Heart left ventricle (tissue), 13 donors: ENCODE results near the gene RPS6KA6.

Experiments used
- POLR2A ChIP-seq, 2 donors: fragments of 450-650 bp; IDR thresholded peaks; one replicate each; pipeline ENCODE4 v1.6.1; 2017; ENCODE audit warnings: antibody characterized with exemption in 2 of 2, mild to moderate bottlenecking in 2 of 2, moderate library complexity in 2 of 2
- TF ChIP-seq, protein P1 (sequence below), 12 donors: fragments of 200-600 bp; sonication (generic) in 4 of 12; IDR thresholded peaks; one replicate each; pipeline versions ENCODE4 v1.5.0 to v1.8.0; 2018 to 2022; ENCODE audit warnings: antibody characterized with exemption in 12 of 12, mild to moderate bottlenecking in 5 of 12
- donor health status: ischemic (EF 13 %, LVEDD 7.1; RV severe dilation, severe dysfunction).
- donor health status: DM: no; HTN: yes; CAD: no.
- donor health status: DM: no; HTN: no; CAD: no.
- donor health status: ischemic (EF 25% LVEDD 6.9; RV normal size, moderate dysfunction).
- donor health status: ischemic (EF 25% LVEDD 5.7; RV mildly dilated, moderate dysfunction).
- donor health status: ischemic (EF 35%, LVEDD 5.7; RV mildly dilated, moderate dysfunction).
- donor health status: nonischemic (EF 11% LVEDD 7.7; RV severe dilation, severe dysfunction).
- donor health status: DM: yes; HTN: yes; CAD: no.
- donor health status: PGD.
- donor health status: ischemic (EF 29% LVEDD 5.4; RV normal size, mild dysfunction).
- donor health status: nonischemic (EF 23%, LVEDD 6.1; RV moderate dilation, normal function).

DNA sequence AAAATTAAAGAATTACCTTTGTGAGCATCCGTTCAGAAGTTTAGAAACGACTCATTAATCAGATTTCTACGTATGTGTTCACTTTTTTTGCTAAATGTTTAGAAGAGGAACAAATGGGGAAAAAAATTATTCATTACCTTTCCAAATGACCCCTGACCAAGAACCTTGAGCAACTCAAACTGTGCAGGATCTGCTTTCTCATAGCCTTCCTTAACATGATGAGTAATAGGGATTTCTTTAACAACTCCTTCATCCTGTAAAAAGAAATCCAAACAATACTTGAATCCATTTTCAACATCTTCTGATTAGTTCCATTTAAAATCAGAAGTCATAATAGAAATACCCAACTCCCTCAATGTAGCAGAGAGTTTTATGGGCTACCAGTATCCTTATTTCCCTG lies 32.1 kb downstream of the RPS6KA6 start:
- TF ChIP-seq, protein P1, sequence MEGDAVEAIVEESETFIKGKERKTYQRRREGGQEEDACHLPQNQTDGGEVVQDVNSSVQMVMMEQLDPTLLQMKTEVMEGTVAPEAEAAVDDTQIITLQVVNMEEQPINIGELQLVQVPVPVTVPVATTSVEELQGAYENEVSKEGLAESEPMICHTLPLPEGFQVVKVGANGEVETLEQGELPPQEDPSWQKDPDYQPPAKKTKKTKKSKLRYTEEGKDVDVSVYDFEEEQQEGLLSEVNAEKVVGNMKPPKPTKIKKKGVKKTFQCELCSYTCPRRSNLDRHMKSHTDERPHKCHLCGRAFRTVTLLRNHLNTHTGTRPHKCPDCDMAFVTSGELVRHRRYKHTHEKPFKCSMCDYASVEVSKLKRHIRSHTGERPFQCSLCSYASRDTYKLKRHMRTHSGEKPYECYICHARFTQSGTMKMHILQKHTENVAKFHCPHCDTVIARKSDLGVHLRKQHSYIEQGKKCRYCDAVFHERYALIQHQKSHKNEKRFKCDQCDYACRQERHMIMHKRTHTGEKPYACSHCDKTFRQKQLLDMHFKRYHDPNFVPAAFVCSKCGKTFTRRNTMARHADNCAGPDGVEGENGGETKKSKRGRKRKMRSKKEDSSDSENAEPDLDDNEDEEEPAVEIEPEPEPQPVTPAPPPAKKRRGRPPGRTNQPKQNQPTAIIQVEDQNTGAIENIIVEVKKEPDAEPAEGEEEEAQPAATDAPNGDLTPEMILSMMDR (IDR thresholded peaks at IDR 0.05): no peak
- TF ChIP-seq POLR2A (IDR thresholded peaks at IDR 0.05): no peak
